Ishikawa (cell line): ENCODE results near the gene AKAP1.

Experiments
- CEBPB ChIP-seq: IDR thresholded peaks from 2 replicates; pipeline ENCODE4 v1.6.1; 2012
- CREB1 ChIP-seq: IDR thresholded peaks from 2 replicates; pipeline ENCODE4 v1.6.1; 2012; ENCODE audit warnings: low read depth
- EGR1 ChIP-seq: IDR thresholded peaks from 2 replicates; pipeline ENCODE4 v1.6.1; 2012
- EP300 ChIP-seq: IDR thresholded peaks from 2 replicates; pipeline ENCODE4 v1.6.1; 2012; ENCODE audit warnings: borderline replicate concordance
- FOXM1 ChIP-seq: IDR thresholded peaks from 2 replicates; pipeline ENCODE4 v1.6.1; 2012; ENCODE audit warnings: low read depth, borderline replicate concordance
- NFIC ChIP-seq: IDR thresholded peaks from 2 replicates; pipeline ENCODE4 v1.6.1; 2012
- RAD21 ChIP-seq: IDR thresholded peaks from 2 replicates; pipeline ENCODE4 v1.6.1; 2012; ENCODE audit warnings: low read depth
- TAF1 ChIP-seq: IDR thresholded peaks from 2 replicates; pipeline ENCODE4 v1.6.1; 2012; ENCODE audit warnings: low read depth, mild to moderate bottlenecking
- TCF12 ChIP-seq: IDR thresholded peaks from 2 replicates; pipeline ENCODE4 v1.6.1; 2012; ENCODE audit warnings: low read depth
- TEAD4 ChIP-seq: IDR thresholded peaks from 2 replicates; pipeline ENCODE4 v1.6.1; 2012
- USF1 ChIP-seq: IDR thresholded peaks from 2 replicates; pipeline ENCODE4 v1.6.1; 2012
- YY1 ChIP-seq: IDR thresholded peaks from 2 replicates; pipeline ENCODE4 v1.6.1; 2012; ENCODE audit warnings: low read depth
- ZBTB7A ChIP-seq: IDR thresholded peaks from 2 replicates; pipeline ENCODE4 v1.6.1; 2012; ENCODE audit warnings: low read depth
- TF ChIP-seq, protein P1 (sequence below): IDR thresholded peaks from 2 replicates; pipeline ENCODE4 v1.6.1; 2012
- TF ChIP-seq, protein P2 (sequence below): IDR thresholded peaks from 2 replicates; pipeline ENCODE4 v1.6.1; 2012; ENCODE audit warnings: low read depth, mild to moderate bottlenecking

Gene AKAP1

DNA sequence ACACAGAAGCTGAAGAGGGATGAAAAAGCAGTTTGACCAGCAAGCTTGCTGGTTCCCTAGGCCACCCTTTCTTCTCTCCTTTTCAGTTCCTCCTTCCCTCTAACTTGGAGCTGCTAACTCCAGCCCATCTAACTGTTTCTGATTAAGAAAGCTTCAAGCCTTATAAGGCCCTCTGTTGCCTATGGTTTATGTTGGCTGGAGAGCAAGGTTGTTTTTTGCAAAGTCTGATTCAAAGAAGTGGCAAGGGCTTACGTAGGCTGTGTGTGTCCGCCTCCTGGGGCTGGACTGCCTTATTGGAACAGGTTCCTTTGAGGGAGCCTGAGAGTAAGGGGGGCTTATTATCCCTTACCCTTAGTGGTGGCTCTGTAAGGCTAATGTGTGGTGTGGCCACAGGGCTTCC lies 7.1 kb downstream of the AKAP1 start:
- no peak for TF ChIP-seq TEAD4
- no peak for TF ChIP-seq EGR1
- TF ChIP-seq FOXM1: no peak
- no peak for TF ChIP-seq TAF1
- TF ChIP-seq USF1: no peak
- TF ChIP-seq YY1: no peak
- TF ChIP-seq, protein P1, sequence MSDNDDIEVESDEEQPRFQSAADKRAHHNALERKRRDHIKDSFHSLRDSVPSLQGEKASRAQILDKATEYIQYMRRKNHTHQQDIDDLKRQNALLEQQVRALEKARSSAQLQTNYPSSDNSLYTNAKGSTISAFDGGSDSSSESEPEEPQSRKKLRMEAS: no peak
- no peak for TF ChIP-seq NFIC
- no peak for TF ChIP-seq CREB1

- TF ChIP-seq RAD21 (no peak), EP300 (no peak), ZBTB7A (no peak), TCF12 (no peak), TAF1 (no peak), CEBPB (no peak), CREB1 (no peak), EGR1 (no peak), NFIC (no peak), TEAD4 (no peak), FOXM1 (no peak), YY1 (no peak), USF1 (no peak)
- TF ChIP-seq, protein P2, sequence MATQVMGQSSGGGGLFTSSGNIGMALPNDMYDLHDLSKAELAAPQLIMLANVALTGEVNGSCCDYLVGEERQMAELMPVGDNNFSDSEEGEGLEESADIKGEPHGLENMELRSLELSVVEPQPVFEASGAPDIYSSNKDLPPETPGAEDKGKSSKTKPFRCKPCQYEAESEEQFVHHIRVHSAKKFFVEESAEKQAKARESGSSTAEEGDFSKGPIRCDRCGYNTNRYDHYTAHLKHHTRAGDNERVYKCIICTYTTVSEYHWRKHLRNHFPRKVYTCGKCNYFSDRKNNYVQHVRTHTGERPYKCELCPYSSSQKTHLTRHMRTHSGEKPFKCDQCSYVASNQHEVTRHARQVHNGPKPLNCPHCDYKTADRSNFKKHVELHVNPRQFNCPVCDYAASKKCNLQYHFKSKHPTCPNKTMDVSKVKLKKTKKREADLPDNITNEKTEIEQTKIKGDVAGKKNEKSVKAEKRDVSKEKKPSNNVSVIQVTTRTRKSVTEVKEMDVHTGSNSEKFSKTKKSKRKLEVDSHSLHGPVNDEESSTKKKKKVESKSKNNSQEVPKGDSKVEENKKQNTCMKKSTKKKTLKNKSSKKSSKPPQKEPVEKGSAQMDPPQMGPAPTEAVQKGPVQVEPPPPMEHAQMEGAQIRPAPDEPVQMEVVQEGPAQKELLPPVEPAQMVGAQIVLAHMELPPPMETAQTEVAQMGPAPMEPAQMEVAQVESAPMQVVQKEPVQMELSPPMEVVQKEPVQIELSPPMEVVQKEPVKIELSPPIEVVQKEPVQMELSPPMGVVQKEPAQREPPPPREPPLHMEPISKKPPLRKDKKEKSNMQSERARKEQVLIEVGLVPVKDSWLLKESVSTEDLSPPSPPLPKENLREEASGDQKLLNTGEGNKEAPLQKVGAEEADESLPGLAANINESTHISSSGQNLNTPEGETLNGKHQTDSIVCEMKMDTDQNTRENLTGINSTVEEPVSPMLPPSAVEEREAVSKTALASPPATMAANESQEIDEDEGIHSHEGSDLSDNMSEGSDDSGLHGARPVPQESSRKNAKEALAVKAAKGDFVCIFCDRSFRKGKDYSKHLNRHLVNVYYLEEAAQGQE: no peak
- TF ChIP-seq, protein P1: no peak
These were observed 7.7 kb downstream of the AKAP1 start for GRCh38 chr17:57092779-57093178.

- TF ChIP-seq NFIC: no peak
- no peak for TF ChIP-seq RAD21
- no peak for TF ChIP-seq EGR1
- TF ChIP-seq, protein P2: no peak
- no peak for TF ChIP-seq TEAD4
- no peak for TF ChIP-seq FOXM1
- TF ChIP-seq, protein P1: no peak
- TF ChIP-seq CREB1: no peak
- no peak for TF ChIP-seq YY1
- TF ChIP-seq CEBPB: no peak
- TF ChIP-seq TAF1: no peak
- no peak for TF ChIP-seq TCF12
- TF ChIP-seq EP300: no peak
- TF ChIP-seq USF1: no peak
- TF ChIP-seq ZBTB7A: no peak
These were observed 11.6 kb downstream of the AKAP1 start for GRCh38 chr17:57096472-57097202.

DNA sequence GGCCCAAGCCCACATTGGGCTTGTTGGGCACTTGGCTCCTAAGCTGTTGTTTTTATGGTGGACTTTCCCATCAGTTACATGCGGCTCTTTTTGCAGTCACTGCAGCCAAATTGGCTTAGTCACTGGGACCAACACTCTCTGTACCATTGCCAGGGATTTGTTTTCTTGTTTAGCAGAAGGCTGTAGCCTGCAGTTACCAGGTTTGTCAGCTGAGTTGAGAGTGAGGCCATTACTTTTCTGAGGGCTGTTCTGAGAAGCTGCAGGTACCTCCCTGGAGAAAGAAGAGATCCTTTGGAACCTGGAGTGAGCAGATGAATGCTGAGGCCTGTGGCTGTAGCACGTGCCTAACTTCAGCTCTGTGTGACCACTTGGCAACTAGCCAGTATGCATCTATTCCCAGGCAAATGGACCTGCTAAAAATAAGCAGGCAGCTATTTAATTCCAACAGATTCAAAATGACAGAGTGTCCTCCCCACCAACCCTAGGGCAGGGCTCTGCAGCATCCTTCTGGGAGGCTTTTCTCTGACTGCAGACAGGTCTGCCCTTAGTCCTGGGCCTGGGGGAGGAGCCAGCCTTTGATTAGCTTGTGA lies 12.9 kb downstream of the AKAP1 start:
- TF ChIP-seq FOXM1: no peak
- TF ChIP-seq TCF12: no peak
- TF ChIP-seq CREB1: no peak
- TF ChIP-seq ZBTB7A: no peak
- no peak for TF ChIP-seq YY1
- TF ChIP-seq TAF1: no peak
- TF ChIP-seq, protein P2: no peak
- no peak for TF ChIP-seq CEBPB
- TF ChIP-seq TEAD4: no peak
- no peak for TF ChIP-seq NFIC
- TF ChIP-seq USF1: no peak
- TF ChIP-seq EGR1: no peak
- TF ChIP-seq, protein P1: no peak
- no peak for TF ChIP-seq RAD21
- TF ChIP-seq EP300: no peak
